Mesothelial cell of epicardium (in vitro differentiated cells): ENCODE data around the gene NR2C1. TPM values are rescaled to one million over a fixed set of nuclear protein-coding genes. Genes with fewer than 3 reads are reported as not detected.

ENCODE experiments used
- DNase-seq, 2 experiments: peaks; one replicate each; pipeline ENCODE4 v3.0.0; 2021; ENCODE audit warnings: low spot score in 2 of 2; ENCODE audit not compliant: unreplicated experiment in 2 of 2
- H3K27ac Mint-ChIP-seq: 2 replicates; pipeline ENCODE4 v1.8.0; 2021; ENCODE audit warnings: mixed read lengths
- H3K27me3 Mint-ChIP-seq: 2 replicates; pipeline ENCODE4 v1.8.0; 2021; ENCODE audit warnings: low read depth, mixed read lengths
- H3K36me3 Mint-ChIP-seq: 2 replicates; pipeline ENCODE4 v1.8.0; 2021; ENCODE audit warnings: mixed read lengths
- H3K4me1 Mint-ChIP-seq: 2 replicates; pipeline ENCODE4 v1.8.0; 2021; ENCODE audit warnings: mixed read lengths
- H3K4me3 Mint-ChIP-seq: 2 replicates; pipeline ENCODE4 v1.8.0; 2021; ENCODE audit warnings: mild to moderate bottlenecking, moderate library complexity, mixed read lengths
- H3K9me3 Mint-ChIP-seq: 2 replicates; pipeline ENCODE4 v1.8.0; 2021; ENCODE audit warnings: mixed read lengths
- total RNA-seq: library from RNA; stranded (reverse); gene quantifications from 3 replicates; pipeline ENCODE4 v1.2.1, GENCODE V29; 2021
- TF ChIP-seq, protein P1 (sequence below): fragments of 200-600 bp; sonication (generic); IDR thresholded peaks from one replicate; pipeline ENCODE4 v1.5.0; 2021; ENCODE audit warnings: antibody characterized with exemption; ENCODE audit not compliant: unreplicated experiment

The NR2C1 gene
- total RNA-seq, 1 donor from 2014 or later, result 52.4 TPM

DNA sequence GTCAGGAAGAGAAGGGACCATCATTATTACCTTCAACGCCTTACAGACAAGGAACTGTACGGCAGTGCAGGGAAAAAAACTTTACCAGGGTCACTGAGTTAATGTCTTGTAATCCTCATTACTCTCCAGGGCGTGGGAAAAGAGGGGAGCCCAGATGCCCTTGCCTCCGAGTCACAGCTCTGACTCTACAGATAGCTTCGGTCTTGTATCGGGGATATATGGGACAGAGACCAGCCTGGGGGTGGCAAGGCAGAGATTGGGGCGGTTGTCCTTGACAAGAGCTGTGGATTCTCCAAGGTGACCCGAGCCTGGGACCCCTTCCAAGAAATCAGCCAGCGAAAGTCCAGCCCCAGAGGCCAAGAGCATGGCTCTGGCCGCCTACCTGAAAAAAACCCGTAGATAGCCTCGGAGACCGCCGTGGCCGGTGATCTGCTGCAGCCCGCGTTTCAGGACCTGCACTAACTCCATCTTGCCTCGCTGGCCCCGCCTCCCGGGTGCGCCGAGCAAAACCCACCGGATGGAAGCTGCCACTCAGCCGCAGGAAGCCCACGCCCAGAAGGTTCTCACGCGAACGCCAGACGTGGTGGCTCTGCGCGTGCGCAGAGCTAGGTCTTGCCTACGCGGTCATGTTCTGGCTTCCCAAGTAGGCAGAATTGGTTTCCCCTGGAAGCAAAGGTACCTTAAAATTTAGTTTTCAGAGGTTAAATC lies 70.1 kb downstream of the NR2C1 start, which contains the start of gene NDUFA12:
Gene NDUFA12, minus strand, starts transcription at position 485 of the 708 bp plus-strand sequence. Its CDS starts 17 bp downstream, at position 468.
- TF ChIP-seq, protein P1, sequence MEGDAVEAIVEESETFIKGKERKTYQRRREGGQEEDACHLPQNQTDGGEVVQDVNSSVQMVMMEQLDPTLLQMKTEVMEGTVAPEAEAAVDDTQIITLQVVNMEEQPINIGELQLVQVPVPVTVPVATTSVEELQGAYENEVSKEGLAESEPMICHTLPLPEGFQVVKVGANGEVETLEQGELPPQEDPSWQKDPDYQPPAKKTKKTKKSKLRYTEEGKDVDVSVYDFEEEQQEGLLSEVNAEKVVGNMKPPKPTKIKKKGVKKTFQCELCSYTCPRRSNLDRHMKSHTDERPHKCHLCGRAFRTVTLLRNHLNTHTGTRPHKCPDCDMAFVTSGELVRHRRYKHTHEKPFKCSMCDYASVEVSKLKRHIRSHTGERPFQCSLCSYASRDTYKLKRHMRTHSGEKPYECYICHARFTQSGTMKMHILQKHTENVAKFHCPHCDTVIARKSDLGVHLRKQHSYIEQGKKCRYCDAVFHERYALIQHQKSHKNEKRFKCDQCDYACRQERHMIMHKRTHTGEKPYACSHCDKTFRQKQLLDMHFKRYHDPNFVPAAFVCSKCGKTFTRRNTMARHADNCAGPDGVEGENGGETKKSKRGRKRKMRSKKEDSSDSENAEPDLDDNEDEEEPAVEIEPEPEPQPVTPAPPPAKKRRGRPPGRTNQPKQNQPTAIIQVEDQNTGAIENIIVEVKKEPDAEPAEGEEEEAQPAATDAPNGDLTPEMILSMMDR, result no peak
- H3K27me3 Mint-ChIP-seq, result no peaks in the 10 kb centered on the region
- H3K27ac Mint-ChIP-seq, result peak within 1 kb of the TSS; percentile 96
- peaks cover 18% of the 10 kb centered on the region for H3K9me3 Mint-ChIP-seq
- DNase-seq, result peak; percentile 91 to 95
- peak within 1 kb of the TSS; percentile 92 for H3K4me3 Mint-ChIP-seq
- peaks cover 16% of the 10 kb centered on the region for H3K36me3 Mint-ChIP-seq
- peaks cover 9% of the 10 kb centered on the region for H3K4me1 Mint-ChIP-seq

DNA sequence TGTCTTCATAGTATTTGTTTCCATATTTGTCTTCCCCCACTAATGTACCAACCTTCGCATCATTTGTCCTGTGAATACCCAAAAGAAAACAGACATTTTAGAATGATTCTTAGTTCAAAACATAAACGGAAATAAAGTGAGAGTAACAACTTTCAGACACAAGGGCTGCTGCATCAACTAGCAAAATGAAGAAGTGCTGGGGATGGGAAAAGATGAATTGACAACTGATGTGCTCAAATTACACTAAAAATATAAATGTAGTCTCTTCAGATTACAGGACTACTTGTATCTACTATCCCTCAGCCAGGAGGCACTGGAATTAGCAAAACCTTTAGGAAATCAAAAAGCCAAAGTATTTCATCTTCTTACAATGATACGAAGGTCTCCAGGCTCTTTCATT lies 70.7 kb downstream of the NR2C1 start:
- TF ChIP-seq, protein P1, result no peak
- H3K4me1 Mint-ChIP-seq, result peaks cover 9% of the 10 kb centered on the region
- H3K36me3 Mint-ChIP-seq, result peaks cover 16% of the 10 kb centered on the region
- H3K27me3 Mint-ChIP-seq, result no peaks in the 10 kb centered on the region
- H3K9me3 Mint-ChIP-seq, result peaks cover 18% of the 10 kb centered on the region
- no peak for DNase-seq
- peak overlapping the region; percentile 92 for H3K4me3 Mint-ChIP-seq
- peak overlapping the region; percentile 96 for H3K27ac Mint-ChIP-seq

DNA sequence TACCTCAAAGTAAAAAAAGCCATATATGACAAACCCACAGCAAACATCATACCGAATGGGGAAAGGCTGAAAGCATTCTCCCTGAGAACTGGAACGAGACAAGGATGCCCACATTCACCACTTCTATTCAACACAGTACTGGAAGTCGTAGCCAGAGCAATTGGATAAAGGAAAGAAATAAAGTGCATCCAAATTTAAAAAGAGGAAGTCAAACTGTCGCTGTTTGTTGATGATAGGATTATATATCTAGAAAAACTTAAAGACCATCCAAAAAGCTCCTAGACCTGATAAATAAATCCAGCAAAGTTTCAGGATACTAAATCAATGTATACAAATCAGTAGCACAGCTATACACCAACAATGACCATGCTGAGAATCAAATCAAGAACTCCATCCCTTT lies 75.1 kb downstream of the NR2C1 start:
- TF ChIP-seq, protein P1, result no peak
- H3K36me3 Mint-ChIP-seq, result peaks cover 19% of the 10 kb centered on the region

DNA sequence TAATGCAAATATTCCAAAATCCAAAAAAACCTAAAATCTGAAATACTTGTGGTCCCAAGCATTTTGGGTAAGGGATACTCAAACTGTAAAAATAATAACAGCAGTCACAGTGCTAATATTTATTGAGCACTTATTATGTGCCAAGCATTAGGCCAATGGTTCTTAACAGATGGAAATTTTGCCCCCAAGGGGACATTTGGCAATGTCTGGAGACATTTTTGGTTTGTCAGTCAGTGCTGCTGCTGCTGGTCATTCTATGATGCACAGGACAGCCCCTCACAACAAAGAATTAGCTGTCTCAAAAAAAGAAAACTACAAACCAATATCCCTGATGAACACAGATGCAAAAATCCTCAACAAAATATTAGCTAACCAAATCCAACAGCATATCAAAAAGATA lies 75.7 kb downstream of the NR2C1 start:
- Mint-ChIP-seq H3K4me3 (no peak overlapping the region), H3K27me3 (no peaks in the 10 kb centered on the region), H3K9me3 (no peaks in the 10 kb centered on the region), H3K27ac (no peak overlapping the region), H3K4me1 (peaks cover 3% of the 10 kb centered on the region), H3K36me3 (peaks cover 20% of the 10 kb centered on the region)
- DNase-seq, result no peak
- TF ChIP-seq, protein P1, result no peak

More for the DNA sequence above, 75.1 kb downstream of the NR2C1 start:
- H3K4me1 Mint-ChIP-seq, result peaks cover 6% of the 10 kb centered on the region
- H3K9me3 Mint-ChIP-seq, result no peaks in the 10 kb centered on the region
- no peaks in the 10 kb centered on the region for H3K27me3 Mint-ChIP-seq
- H3K27ac Mint-ChIP-seq, result no peak overlapping the region
- DNase-seq, result no peak
- no peak overlapping the region for H3K4me3 Mint-ChIP-seq

DNA sequence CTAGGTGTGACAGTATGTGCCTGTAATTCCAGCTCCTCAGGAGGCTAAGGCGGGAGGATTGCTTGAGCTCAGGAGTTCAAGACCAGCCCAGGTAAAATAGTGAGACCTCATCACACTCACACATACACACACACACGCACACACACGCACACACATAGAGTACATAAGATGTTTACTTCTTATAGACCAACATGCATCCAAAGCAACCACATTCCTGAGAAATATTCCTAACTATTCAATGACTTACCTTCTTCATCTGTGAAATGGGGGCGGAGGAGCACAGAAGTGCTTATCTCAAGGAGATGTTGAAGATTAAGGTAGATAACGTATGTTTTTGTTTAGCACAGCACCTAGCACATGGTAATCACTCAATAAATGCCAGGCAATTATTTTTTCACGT lies 76.4 kb downstream of the NR2C1 start:
- Mint-ChIP-seq H3K9me3 (no peaks in the 10 kb centered on the region), H3K36me3 (peaks cover 24% of the 10 kb centered on the region), H3K4me1 (no peaks in the 10 kb centered on the region), H3K27me3 (no peaks in the 10 kb centered on the region), H3K27ac (no peak overlapping the region), H3K4me3 (no peak overlapping the region)
- TF ChIP-seq, protein P1, result no peak
- no peak for DNase-seq
